Right atrium auricular region (tissue), 2 donors: ENCODE data around the gene CCT5. TPM values are rescaled to one million over a fixed set of nuclear protein-coding genes. Genes with fewer than 3 reads are reported as not detected.
"Not testable (repeated sequence)": the region's sequence is repeated elsewhere in the genome, so short reads cannot be mapped to it uniquely, and the experiment has no call there.

ENCODE experiments used
- DNase-seq: peaks from one replicate; pipeline ENCODE4 v3.0.0-alpha.2; 2019; ENCODE audit warnings: low spot score
- H3K27ac ChIP-seq, 2 donors: fragments of 200-600 bp; sonication (generic); 1 replicate in 1 of 2; 2 replicates in 1 of 2; pipeline ENCODE4 v1.5.1; 2016 to 2019
- H3K27me3 ChIP-seq, 2 donors: fragments of 200-600 bp; sonication (generic); one replicate each; pipeline versions ENCODE4 v1.5.1 to v1.6.0; 2017 to 2019
- H3K36me3 ChIP-seq: fragments of 200-600 bp; sonication (generic); one replicate; pipeline ENCODE4 v1.5.1; 2016
- H3K4me1 ChIP-seq, 2 donors: fragments of 200-600 bp; sonication (generic); one replicate each; pipeline versions ENCODE4 v1.5.1 to v1.6.0; 2017 to 2019
- H3K4me3 ChIP-seq, 2 donors: fragments of 200-600 bp; sonication (generic); 1 replicate in 1 of 2; 2 replicates in 1 of 2; pipeline ENCODE4 v1.5.1; 2017 to 2019; ENCODE audit warnings: mild to moderate bottlenecking in 1 of 2, moderate library complexity in 1 of 2
- H3K9me3 ChIP-seq, 2 donors: fragments of 200-600 bp; sonication (generic); one replicate each; pipeline ENCODE4 v1.5.1; 2019
- total RNA-seq, 2 donors: library from RNA; depleted of rRNA; stranded (reverse); fragments of >200 nt; gene quantifications; one replicate each; pipeline ENCODE4 v1.1.0, GENCODE V29; 2016
- TF ChIP-seq, protein P1 (sequence below), 2 donors: fragments of 200-600 bp; sonication (generic); IDR thresholded peaks; one replicate each; pipeline ENCODE4 v1.5.1; 2019; ENCODE audit warnings: antibody characterized with exemption in 2 of 2

CCT5 gene
- total RNA-seq, 2 donors from 2014 or later: 88.4 to 140 TPM

DNA sequence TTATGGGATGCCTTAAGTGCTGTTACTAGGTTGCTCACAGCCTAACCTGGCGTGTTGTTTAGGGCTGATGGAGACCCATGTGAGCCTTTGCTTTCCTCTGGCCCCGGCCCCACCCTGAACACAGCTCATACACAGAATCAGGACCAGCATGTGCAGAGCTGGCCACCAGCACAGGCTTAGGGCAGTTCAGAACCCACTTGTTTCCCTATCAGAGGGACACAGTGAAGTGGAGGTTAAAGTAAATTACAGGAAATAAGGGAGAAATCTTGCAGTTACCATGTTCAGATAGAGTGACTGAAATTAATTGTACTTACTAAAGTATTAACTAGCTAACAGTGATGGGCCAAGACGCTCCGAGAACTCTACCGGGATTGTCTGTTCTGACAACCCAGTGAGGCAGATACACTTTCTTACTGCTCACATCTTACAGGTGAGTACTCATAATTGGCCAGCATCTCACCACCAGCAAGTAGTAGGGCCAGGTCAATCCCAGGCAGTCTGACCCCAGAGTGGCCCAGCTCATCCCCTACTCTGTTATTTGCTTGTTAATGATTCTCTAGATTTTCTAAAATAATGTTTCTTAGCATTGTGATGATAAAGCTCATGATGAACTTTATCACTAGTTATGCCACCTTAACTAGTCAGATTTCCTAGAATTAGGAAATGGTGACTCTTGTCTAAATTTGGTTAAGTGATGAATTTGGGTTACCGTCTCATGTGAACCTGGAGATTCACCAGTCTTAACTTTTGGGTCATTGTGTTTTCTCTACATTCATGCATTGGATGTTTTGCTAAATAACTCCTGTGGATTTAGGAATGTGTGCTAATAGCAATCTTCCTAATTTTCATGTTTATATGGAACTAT lies 15.4 kb downstream of the CCT5 start:
- Histone ChIP-seq H3K36me3 (peaks cover 55% of the 10 kb centered on the region), H3K9me3 (no peaks in the 10 kb centered on the region), H3K4me3 (no peak overlapping the region), H3K27ac (no peak overlapping the region), H3K27me3 (no peaks in the 10 kb centered on the region), H3K4me1 (no peaks in the 10 kb centered on the region)
- peak; percentile 28 for DNase-seq
- TF ChIP-seq, protein P1, sequence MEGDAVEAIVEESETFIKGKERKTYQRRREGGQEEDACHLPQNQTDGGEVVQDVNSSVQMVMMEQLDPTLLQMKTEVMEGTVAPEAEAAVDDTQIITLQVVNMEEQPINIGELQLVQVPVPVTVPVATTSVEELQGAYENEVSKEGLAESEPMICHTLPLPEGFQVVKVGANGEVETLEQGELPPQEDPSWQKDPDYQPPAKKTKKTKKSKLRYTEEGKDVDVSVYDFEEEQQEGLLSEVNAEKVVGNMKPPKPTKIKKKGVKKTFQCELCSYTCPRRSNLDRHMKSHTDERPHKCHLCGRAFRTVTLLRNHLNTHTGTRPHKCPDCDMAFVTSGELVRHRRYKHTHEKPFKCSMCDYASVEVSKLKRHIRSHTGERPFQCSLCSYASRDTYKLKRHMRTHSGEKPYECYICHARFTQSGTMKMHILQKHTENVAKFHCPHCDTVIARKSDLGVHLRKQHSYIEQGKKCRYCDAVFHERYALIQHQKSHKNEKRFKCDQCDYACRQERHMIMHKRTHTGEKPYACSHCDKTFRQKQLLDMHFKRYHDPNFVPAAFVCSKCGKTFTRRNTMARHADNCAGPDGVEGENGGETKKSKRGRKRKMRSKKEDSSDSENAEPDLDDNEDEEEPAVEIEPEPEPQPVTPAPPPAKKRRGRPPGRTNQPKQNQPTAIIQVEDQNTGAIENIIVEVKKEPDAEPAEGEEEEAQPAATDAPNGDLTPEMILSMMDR (IDR thresholded peaks at IDR 0.05): no peak

DNA sequence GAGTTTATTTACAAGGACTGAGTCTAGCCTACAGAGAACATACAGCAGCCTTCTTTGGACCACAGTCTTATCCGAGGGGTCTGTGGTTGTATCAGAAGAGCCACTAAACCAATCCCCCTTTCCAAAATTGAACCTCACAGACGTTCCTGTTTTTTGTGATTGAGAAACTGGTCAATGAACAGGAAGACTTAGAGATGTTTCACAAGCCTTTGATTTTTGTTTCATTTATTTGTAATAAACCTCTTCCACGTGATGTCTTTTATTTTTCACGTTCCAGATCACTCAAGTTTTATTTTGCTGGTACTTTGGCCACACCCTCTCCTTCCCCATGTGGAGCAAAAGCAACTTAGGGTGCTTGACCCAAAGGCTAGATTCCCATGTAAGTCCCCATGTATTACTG lies 16.1 kb downstream of the CCT5 start:
- TF ChIP-seq, protein P1 (IDR thresholded peaks at IDR 0.05): no peak
- Histone ChIP-seq H3K27ac (no peak overlapping the region), H3K9me3 (no peaks in the 10 kb centered on the region), H3K4me3 (no peak overlapping the region), H3K27me3 (no peaks in the 10 kb centered on the region), H3K36me3 (peaks cover 49% of the 10 kb centered on the region), H3K4me1 (no peaks in the 10 kb centered on the region)
- DNase-seq: no peak

DNA sequence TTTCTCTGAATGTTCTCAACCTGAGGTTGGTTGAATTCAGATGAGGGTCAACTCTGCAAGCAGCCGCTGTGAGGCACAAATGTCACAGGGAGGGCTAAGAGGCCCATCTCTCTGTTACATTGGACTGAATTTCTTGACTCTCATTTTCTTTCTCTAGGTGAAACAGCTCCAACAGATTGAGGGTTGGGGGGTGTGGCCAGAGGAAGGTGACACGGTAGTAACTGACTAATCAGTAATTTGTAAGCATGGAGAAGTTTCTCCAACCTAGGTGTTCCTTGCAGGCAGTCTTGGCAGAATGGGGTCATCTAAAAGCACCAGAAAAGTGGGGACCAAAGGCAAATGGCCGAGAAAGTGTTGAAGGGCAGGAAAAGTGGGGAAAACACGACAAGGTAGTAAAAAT lies 16.8 kb downstream of the CCT5 start:
- Histone ChIP-seq H3K9me3 (no peaks in the 10 kb centered on the region), H3K36me3 (peaks cover 42% of the 10 kb centered on the region), H3K4me3 (no peak overlapping the region), H3K27me3 (no peaks in the 10 kb centered on the region), H3K4me1 (no peaks in the 10 kb centered on the region), H3K27ac (no peak overlapping the region)
- TF ChIP-seq, protein P1 (IDR thresholded peaks at IDR 0.05): no peak
- DNase-seq: peak; percentile 21

DNA sequence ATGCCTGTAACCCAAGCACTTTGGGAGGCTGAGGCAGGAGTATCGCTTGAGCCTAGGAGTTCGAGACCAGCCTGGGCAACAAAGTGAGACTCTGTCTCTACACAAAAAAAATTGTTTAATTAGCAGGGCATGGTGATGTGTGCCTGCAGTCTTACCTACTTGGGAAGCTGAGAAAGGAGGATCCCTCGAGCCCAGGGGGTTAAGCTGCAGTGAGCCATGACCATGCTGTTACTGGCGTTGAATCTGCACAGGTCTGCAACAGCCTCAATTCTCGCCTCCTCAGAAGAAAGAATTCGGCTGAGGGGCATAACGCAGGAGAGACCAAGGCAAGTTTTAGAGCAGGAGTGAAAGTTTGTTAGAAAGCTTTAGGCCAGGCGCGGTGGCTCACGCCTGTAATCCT lies 18.0 kb downstream of the CCT5 start:
- Histone ChIP-seq H3K36me3 (peaks cover 29% of the 10 kb centered on the region), H3K27ac (no peak overlapping the region), H3K9me3 (no peaks in the 10 kb centered on the region), H3K27me3 (no peaks in the 10 kb centered on the region), H3K4me1 (no peaks in the 10 kb centered on the region), H3K4me3 (no peak overlapping the region)
- TF ChIP-seq, protein P1 (IDR thresholded peaks at IDR 0.05): no peak
- DNase-seq: no peak

DNA sequence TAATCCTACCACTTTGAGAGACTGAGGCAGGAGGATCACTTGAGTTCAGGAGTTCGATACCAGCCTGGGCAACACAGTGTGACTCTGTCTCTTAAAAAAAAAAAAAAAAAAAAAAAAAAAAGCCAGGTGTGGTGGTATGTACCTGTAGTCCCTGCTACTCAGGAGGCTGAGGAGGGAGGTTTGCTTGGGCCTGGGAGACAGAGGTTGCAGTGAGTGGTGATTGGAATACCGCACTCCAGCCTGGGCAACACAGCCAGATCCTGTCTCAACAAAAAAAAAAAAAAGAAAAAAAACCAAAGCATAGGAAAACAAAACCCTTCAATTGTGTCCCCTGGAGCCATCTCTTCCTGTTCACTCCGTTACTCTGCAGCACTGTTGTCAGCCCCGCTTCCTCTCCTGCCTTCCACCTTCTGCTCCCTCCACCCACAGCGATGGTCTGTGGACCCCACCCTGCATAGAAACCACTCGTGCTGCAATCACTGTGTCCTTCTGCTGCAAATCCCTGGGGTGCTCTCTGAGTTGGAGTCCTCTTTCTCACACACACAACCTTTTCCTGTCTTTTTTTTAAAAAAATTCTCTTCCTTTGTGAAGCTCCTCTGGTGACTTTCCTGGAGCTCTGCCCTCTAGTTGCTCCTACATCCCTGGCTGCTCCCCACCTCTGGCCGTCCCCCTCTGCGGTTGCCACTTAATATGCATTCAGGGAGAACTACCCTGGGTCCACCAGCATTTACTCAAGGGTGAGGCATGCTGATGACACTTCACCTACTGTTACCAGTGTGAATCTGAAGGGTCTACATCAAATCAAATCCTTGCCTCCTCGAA lies 22.2 kb downstream of the CCT5 start:
- no peak for DNase-seq
- Histone ChIP-seq H3K27ac (no peak overlapping the region), H3K4me3 (no peak overlapping the region), H3K4me1 (no peaks in the 10 kb centered on the region), H3K9me3 (no peaks in the 10 kb centered on the region), H3K36me3 (no peaks in the 10 kb centered on the region), H3K27me3 (no peaks in the 10 kb centered on the region)
- TF ChIP-seq, protein P1 (IDR thresholded peaks at IDR 0.05): no peak

DNA sequence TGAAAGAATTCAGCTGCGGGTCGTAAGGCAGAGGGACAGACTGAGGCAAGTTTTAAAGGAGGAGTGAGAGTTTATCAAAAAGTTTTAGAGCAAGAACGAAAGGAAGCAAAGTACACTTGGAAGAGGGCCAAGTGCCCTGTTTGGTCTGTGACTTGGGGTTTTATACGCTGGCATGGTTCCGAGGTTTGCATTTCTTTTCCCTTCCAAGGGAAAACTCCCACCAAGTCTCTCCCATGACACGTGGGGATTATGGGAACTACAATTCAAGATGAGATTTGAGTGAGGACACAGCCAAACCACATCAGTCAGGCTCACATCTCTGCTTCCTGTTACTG lies 22.8 kb downstream of the CCT5 start:
- not testable (repeated sequence) for H3K4me3 ChIP-seq, H3K27ac ChIP-seq, H3K36me3 ChIP-seq, DNase-seq, H3K4me1 ChIP-seq, H3K9me3 ChIP-seq, H3K27me3 ChIP-seq
